VCaP (cell line): ENCODE data around the gene IL12RB1.
"Not testable (repeated sequence)": the region's sequence is repeated elsewhere in the genome, so short reads cannot be mapped to it uniquely, and the experiment has no call there.

Experiments
- H3K27ac ChIP-seq: fragments of 450-650 bp; 2 replicates; pipeline ENCODE4 v1.5.1; 2017
- CTCF ChIP-seq: fragments of 450-650 bp; conservative IDR thresholded peaks from 2 replicates; pipeline ENCODE4 v1.5.1; 2017; ENCODE audit warnings: mild to moderate bottlenecking, moderate library complexity

IL12RB1 gene

GRCh38 chr19:18110609-18111232, 24.0 kb upstream of the IL12RB1 start:
- TF ChIP-seq CTCF = no peak
- H3K27ac ChIP-seq = peak overlapping the region; percentile 67; the same call in 1 of the 2 replicates

DNA sequence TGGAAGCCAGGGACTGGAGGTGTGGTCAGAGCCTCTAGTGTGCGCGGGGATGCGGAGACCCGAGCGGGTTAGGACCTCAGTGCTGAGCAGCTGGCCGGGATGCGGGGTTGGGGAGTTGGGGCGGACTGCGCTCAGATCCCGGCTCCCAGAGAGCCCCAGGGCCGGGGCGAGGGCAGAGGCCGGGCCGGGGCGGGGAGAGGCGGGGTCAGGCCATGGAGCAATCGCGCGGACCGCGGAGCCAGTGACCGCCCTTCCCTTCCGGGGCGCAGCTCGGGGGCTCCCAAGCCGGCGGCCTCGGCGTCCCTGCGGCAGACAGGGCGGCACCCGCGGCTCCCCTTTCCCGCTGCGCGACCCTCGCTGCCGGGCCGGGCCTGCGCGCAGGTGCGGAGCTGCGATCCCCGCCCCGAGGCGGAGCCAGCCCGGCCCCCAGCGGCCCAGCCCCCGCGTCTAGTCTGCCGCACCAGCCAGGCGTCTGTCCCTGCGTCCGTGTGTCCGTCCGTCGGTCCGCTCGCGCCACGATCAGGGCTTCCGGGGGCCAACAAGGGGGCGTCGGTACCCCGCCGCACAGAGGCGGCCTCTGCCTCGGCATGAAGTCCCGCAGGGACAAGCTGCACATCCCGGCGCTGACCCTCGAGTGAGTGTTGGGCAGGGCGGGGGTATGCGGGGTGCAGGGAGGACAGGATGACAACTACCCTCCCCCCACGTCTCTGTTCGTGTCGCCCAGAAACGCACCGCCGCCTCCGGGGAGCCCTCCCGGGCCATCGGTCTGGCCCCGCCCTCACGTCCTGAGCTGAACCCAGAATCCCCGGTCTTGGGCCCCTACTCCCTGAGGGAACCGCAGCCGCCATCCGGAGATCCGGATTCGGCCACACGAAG, 23.2 kb upstream of the IL12RB1 start:
- H3K27ac ChIP-seq = peak overlapping the region; percentile 67; the same call in 1 of the 2 replicates
- TF ChIP-seq CTCF = no peak

GRCh38 chr19:18109341-18109732, 22.6 kb upstream of the IL12RB1 start:
- no peak for TF ChIP-seq CTCF
- peak overlapping the region; percentile 67; the same call in 1 of the 2 replicates for H3K27ac ChIP-seq

DNA sequence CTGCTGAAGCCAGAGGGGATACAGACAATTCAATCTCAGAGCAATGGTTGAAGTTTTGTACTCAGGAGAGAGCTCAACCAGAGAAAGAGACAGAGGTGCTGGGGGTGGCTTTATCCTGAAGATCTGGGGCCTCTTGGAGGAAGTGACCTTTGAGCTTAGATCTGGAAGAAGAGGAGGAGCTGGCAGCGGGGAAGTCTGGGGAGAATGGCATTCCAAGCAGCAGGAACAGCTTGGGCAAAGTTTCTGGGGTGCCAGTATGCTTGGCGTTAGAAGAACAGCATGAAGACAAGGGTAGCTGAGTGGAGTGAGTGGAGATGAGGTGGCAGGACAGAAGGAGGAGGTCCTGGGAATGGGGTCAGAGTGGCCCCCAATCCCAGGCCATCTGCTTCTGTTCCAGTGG, 22.2 kb upstream of the IL12RB1 start:
- TF ChIP-seq CTCF = no peak
- H3K27ac ChIP-seq = no peak overlapping the region

- no peak for TF ChIP-seq CTCF
- no peak overlapping the region for H3K27ac ChIP-seq
Observed at GRCh38 chr19:18107235-18107634, 20.5 kb upstream of the IL12RB1 start.

DNA sequence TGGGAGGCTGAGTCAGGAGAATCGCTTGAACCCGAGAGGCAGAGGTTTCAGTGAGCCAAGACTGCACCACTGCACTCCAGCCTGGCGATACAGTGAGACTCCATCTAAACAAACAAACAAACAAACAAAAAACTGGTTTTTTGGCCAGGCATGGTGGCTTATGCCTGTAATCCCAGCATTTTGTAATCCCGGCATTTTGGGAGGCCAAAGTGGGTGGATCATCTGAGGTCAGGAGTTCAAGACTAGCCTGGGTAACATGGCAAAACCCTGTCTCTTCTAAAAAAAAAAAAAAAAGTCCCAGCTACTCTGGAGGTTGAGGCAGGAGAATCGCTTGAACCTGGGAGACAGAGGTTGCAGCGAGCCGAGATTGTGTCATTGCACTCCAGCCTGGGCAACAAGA, 18.5 kb upstream of the IL12RB1 start:
- not testable (repeated sequence) for H3K27ac ChIP-seq

DNA sequence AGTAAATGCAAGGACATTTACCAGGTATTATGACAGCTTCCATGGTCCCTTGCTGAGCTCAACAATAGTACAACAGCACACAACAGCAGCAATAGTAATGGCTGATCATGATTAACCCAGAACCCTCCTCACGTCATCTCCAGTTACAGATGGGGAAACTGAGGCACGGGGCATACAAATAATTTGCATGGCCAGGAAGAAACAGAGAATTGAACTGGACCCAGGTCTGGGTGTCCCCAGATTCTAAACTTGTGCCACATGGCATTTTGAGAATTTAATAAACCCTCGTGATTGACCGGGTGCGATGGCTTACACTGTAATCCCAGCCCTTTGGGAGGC, 18.0 kb upstream of the IL12RB1 start:
- peak overlapping the region; percentile 49 for H3K27ac ChIP-seq
- no peak for TF ChIP-seq CTCF
